Right hindlimb (tissue), 1 donor: Measurements from ENCODE around the gene WASF3.
"Not testable (repeated sequence)": the region's sequence is repeated elsewhere in the genome, so short reads cannot be mapped to it uniquely, and the experiment has no call there.

Experiments
- DNase-seq: peaks from one replicate; pipeline ENCODE4 v3.0.0-alpha.2; 2018

The WASF3 gene

DNA sequence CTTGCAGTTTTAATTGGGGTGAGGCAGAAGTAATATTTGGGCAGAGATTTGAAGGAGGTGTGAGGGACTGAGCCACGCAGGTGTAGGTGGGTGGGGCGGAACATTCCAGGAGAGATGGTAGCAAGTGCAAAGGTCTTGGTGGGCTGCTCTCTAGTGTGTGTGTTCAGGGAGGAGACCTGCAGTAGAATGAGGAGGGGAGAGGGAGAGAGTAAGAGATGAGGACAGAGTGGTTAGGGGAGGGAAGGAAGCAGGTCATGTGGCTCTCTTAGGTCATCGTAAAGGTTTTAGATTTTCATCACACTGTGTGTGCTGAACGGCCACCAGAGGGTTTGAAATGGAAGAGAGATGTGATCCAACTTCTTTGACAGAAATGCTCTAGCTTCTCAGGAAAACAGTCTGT, 33.5 kb downstream of the WASF3 start:
- no peak for DNase-seq

DNA sequence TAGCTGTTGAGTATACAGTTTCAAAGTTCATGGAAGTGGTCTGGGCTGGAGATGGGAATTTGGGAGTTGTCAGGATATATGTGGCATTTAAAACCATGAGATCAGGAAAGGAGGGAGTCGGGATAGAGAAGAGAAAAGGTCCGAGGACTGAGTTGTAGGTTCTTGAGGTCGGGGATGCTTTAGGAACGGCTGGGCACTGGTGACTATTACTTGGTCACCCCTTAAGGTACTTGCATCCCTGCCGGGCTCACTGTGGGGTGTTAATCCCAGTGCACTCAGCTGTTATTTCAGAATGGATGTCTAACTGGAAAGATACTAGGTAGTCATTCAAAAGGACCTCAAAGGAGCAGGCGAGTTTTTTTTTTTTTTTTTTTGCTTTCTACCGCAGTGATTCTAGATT, 34.2 kb downstream of the WASF3 start:
- DNase-seq, result no peak

DNA sequence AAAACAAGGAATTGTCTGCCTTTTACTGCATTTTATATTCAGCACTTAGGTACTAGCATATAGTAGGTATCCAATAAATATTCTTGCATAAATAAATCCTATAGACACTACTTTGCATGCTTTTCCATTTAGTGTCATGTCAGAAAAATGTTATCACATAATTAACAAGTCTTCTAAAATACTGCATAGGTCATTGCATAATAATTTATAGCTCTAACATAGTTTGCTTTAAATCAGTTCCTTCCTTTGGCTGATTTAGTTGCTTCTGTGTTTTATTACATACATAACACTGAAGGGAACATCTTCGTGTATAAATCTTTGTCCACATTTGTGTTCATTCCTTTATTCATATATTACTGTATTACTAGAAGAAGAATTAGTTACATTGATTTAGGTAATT, 36.2 kb downstream of the WASF3 start:
- no peak for DNase-seq

DNA sequence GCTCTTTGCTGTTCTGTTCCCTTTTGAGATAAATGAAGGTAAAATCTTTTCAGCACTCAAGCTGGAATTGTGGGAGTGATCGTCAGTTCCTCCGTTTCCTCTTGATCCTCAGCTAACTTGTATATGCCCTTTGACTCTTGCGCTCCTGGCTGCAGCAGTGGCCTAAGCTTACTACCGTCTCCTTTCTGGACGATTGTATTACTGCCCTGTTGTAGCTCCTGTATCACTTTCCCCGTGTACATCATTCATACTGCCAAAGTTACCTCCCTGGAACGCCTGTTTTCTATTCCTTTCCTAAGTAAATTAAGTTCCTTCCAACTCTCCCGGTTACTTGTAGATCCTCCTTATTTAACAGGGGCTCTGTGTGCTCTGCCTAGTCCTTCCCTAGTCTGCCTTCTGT, 36.9 kb downstream of the WASF3 start:
- DNase-seq, result no peak

DNA sequence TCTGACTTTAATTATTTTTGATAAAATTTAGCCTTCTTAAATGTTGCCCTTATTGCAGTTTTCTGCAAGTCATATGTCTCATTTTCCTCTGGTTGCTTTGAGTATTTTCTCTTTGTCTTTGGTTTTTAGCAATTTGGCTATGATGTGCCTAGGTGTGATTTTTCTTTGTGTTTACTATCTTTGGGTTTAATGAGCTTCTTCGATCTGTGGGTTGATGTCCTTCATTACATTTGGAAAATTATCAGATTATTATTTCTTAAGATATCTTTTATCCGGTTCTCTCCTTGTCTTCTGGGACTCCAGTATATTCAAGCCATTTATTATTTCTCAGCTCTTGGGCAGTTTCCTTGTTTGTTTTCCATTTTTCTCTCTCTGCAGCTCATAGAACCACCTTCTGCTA, 39.0 kb downstream of the WASF3 start:
- DNase-seq, result no peak

DNA sequence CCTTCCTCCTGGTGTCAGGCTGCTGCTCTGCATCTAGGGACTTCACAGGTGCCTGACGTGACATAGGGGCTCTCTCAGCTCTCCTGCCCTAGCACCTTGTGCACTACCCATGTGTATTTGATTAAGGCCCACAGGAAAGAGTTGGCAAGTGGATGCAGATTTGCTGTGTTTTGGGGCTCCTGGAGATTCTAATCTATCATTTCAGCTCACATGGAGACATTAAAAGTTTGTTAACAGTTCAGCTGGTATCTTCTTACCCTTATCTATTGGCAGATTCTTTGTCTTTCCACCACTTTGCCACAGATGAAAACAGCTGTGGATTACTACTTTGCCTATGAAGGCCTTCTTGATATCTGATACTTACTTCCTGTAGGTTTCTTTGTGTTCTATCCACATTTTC, 41.9 kb downstream of the WASF3 start:
- no peak for DNase-seq

DNA sequence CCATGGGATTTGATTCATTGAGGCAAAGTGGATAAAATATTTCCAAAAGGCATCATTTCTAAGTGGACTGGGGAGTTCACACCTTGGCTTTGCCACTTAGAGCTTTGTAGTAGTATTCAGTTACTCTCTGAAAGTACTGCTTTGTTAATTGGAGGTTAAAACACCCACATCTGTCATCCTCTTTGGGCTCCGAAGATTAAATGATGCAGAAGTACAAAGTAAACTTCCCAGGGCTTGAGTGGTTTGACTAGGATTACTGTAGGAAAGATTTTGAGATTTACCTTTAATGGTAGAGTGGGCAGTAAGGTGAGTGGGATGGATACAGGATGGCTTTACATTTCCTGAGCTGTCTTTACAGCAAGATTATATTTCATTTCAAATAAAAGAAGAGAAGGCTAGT, 42.4 kb downstream of the WASF3 start:
- DNase-seq, result no peak

DNA sequence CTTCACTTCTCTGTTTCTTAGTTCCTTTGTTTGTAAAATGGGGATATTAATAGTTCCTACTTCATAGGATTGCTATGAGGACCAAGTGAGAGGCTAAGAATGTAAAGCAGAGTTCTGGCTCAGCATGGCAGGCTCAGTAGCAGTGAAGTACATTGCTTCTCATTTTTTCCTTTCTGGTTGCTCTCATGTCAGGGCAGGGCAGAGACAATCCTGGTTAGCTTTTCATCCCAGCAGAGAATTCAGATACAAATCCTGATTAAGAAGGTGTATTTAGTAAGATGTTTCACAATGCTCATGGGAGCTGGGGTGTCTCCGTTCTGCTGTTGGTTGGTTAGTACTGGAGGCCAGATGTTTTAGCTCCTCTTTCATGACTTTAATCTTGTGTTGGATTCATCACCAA, 42.9 kb downstream of the WASF3 start:
- no peak for DNase-seq

DNA sequence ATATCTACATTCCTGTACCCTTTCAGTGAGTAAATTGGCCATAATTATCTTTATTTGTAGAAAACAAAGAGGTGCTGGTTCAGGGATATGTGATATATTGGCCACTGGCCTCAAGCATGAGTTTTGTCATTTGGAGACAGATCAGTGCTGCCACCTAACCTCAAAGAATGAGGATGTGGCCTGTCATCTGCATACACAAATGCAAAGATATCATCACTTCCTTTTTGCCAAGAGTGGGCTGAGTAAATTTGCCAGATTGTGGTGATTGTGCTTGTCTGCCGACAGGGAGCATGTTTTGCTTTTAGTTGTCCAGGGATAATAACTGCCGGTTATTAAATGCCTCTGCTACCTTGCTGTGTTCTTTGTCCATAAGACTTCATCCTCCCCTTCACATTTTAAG, 44.2 kb downstream of the WASF3 start:
- DNase-seq, result no peak

DNA sequence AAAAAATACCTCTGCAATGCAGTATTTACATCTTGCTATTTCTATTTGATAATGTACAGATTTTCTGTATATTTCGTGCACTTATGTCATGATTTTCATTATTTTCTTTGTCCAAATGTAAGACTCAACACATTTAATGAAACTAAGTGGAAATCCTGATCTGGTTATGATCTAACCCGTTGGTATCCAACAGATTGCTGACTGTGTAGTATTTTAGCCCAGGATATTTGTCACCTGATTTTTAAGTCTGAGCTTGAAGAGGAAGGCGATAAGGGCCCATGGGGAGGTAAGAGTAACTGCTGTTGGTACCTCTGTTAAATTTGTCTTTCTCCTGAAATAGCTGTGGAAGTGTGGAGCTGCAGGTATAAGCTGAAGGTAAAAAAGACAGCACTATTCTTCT, 45.3 kb downstream of the WASF3 start:
- DNase-seq, result no peak

DNA sequence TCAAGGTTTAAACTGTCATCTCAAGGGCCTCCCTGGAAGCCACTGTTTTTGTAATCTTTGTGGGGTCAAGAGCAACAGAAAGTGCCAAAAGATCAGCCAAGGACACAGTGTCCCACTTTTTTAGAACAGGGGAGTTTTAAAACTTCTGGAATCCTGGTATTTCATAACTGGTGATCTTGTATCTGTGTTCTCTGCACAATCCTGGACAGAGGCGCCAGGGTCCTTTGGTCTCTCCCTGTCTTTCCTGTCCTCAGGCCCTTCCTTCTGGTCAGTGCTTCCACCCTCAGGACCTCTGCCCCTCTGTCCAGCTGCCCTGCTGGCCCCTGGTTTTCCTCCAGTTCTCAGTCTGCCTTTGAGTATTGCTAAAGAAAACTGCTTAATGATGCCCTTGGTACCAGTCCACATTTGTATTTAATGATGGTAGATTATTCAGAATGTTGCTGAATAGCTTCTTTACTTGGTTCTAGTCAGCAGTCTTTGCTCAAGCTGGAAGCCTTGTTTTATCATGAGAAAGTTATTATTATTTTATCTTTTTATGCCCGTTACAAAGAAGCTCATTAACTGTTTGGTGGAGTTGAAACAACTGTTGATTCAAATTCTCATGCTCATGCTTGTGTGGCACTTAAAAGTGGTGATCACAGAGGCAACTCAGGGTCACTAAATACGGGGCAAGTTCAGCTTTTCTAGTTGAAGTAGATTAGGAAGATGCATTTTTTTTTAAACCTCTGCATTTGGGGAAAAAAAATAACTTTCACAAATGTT, 47.5 kb downstream of the WASF3 start:
- DNase-seq, result no peak

DNA sequence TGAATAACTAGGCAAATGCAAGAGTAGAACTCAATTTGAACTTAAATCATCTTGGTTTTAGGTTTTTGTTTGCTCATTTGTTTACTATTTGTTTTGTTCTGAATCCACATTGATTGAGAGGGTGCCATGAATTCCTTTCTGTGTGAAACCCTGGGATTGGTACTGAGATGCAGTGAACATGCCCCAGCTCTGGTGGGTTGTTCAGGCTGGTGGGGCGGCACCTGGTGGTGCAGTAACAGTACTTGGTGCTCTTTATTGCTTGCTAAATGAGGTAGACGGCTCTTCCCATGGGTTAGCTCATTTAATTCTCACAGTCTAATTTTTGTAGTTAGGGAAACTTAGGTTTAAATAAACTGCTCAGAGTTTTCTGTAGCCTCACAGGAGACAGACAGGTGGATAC, 48.4 kb downstream of the WASF3 start:
- no peak for DNase-seq

DNA sequence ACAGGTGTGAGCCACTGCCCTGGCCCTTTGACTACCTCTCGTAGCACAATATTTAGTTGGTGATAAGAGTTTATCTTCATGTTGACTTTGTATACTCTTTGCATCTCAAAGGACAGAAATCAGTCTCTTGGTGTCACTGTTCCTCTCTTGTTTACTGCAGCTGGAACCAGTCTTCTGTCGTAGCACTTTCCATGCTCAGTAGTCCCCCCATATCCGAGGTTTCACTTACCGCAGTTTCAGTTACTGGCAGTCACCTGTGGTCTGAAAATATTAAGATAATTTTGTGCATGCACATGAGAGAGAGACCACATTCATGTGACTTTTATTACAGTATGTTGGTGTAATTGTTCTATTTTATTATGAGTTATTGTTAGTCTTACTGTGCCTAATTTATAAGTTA, 49.1 kb downstream of the WASF3 start:
- no peak for DNase-seq

DNA sequence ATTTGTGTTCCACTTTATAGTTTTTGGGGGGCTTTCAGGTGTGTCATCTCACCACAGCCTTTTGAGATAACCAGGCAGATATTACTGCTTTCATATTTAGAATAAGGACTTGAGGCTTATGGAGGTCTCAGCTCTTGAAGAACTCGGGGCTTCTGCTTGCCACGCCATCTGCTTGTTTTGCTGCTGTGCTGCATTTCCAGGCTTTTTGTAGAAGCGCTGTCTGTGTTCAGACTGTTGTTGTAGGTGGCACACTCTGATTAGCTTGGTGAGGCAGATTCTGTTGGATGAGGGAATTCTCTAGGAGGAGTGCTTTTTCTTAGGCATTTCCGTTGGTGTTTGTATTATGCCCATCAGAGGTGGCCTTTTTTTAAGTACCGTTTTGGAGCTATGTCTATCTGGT, 57.2 kb downstream of the WASF3 start:
- DNase-seq, result no peak

DNA sequence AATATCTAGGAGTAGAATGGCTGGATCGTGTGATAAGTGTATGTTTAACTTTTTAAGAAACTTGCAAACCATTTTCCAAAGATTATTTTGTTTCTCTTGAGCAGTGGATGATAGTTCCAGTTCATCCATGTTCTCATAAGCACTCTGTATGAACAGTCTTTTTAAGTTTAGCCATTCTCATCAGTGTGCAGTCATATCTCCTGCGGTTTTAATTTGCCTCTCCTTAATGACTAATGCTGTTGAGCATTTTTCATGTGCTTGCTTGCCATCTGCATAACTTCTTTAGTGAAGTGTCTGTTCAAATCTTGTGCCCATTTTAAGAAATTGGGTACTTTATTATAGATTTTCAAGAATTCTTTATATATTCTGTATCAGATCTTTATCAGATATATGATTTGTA, 58.6 kb downstream of the WASF3 start:
- no peak for DNase-seq

DNA sequence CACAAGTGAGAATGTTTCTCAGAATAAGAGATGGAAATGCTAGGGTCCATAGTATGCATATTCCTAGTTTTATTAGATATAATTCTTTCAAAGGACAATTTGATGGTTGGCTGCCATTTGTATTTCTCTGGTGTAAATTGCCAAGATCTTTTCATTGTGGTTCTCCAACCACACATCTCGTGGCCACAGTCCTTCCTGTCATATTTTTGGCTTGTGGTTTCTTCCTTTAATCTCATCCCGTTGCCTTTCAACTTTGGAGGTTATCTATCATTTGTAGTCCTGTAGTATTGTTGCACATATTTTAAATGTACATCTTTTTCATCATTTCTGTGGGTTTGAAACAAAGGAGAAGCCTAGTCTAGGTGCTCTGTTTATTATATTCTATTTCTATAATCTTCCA, 61.2 kb downstream of the WASF3 start:
- no peak for DNase-seq

DNA sequence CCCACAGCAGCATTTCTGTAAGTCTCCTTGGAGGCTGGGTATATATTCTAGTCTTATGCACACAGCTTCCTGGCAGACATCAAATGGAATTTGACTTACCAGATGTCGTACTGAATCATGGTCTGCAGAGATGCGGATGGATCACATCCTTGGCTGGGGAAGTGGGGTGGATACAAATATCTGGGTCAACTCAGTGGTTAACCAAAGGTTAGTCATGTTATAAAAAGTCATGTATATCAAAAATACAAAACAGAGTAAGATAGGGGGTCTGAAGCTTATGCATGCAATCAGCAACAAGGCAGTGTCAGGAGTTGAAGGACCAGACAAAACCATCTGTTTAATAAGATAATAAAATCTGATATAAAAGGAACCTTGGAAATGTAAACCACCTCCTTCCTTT, 61.9 kb downstream of the WASF3 start:
- DNase-seq, result no peak

DNA sequence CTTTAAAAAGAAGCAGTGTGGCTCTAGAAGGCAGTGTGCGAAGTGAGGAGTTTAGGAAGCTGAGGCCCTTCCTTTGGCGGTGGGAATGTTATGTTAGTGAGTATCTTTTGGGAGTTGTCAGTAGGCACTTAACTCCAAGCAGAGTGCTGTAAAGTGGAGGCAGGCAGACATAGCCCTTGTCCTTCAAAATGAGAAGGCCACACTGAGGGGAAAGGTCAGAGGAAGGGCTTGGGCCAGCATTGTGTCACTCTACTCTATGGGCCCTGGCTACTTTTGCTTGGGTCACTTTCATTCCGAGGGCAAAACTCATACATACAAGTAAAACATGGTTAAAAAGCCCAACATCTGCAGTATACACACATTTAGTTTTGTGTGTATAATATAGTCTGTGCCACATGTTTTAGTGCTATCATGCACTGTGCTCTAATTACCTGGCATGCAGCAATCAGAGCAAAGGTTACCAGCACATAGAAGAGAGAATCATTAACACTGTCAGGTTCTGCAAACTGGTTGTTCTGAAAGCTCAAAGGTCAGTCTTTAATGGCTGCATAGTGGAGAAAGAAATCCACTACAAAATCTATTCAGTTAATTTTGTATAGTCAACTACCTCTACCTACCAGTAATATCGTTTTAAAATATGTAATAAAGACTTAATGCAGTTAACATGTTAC, 64.4 kb downstream of the WASF3 start:
- DNase-seq, result no peak

DNA sequence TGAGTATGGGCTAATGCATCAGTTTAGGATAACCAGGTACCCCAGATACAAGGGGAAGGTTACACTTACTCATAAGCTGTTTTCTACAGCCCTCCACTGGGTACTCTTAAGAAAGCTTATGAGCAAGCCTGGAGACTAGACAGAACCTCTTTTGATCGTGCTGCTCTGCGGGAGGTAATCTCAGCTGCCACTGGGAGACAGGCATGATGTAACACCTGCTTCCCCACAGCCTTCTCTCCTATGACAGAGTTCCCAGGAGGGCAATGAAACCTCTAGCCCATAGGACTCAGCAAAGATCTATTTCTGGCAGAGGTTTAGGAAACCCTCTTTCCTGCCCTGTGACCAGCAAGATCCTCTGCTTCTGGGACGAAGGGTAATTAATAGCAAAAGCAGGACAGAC, 65.6 kb downstream of the WASF3 start:
- DNase-seq, result no peak

DNA sequence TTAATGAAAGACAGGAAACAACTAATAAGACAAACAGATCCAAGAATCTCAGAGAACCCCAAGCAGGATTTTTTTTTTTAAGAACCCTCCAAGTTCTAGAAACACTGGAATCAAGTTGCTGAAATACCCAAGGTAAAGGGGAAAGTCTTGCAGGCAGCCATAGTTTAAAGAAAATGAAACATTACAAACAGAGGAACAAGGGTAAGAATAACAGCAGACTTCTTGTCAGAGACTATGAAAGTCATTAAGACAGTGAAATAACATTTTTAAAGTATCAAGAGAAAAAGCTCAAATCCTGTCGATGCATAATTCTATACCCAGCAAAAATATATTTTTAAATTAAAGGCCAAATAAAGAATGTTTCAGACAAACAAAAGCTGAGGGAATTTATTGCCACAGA, 67.1 kb downstream of the WASF3 start:
- no peak for DNase-seq

DNA sequence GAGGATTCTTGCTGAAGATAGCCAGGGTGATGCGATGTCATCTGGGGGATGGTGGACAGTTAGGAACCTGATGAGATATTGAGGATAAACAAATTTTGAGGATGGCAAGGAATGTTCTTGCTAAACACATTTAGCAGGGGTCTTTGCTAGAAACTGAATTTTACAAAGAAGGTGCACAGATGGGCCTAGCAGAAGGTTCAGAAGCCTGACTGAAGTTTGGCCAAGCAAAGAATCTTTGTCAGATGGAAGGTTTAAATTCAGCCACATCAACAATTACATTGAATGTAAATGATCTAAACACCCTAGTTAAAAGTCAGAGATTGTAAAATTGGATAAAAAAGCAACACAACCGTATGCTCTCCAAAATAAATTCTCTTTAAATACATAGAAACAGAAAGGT, 68.8 kb downstream of the WASF3 start:
- DNase-seq, result no peak

DNA sequence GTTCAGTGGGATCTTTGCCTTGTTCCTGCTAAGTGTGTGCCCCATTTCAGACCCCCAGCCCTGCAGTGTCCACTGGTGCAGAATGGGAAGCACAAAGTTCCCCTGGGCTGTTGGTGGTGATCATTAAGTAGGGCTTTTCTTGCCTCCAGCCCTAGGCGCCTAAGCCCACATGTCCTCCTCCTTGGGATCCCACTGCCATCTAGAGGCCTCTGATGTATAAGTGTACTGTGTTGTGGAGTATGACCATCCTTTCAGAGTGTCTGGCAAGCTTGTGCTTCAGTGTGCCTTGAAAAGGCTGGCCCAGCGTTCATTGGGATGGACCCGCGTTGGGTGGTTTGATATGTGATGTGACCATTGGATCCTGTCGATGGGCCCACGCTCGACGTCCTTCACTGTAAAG, 71.2 kb downstream of the WASF3 start:
- DNase-seq, result no peak

DNA sequence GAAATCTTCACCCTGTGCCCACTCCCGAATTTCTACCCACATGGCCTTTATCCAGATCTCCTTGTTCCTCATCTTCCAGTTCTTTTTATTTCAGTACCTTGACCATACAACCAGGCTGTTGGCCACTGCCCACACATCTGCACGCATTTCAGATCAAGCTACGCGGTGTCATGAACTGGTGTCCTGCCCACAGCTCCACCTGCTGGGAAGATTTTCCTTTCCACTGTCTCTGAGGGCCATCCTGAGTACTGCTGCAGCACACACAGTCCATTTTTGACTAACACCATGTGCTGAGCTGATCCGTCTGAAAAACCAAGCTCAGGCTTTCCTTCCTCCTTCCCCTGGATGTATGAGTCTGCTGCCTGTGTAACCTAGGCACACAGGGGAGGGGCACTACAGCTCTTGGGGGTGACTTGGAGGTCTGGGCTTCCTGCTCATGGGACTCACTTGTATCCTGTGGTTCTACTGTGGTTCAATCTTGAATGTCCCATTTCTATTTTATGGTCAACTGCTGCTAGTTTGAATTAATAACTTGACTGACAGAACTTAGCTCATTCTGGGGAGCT, 71.9 kb downstream of the WASF3 start:
- DNase-seq, result no peak

DNA sequence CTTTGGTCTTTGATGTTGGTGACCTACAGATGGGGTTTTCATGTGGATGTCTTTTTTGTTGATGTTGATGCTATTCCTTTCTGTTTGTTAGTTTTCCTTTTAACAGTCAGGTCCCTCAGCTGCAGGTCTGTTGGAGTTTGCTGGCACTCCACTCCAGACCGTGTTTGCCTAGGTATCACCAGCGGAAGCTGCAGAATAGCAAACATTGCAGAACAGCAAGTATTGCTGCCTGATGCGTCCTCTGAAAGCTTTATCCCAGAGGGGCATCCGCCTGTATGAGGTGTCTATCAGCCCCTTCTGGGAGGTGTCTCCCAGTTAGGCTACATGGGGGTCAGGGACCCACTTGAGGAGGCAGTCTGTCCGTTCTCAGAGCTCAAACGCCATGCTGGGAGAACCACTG, 78.2 kb downstream of the WASF3 start:
- not testable (repeated sequence) for DNase-seq

DNA sequence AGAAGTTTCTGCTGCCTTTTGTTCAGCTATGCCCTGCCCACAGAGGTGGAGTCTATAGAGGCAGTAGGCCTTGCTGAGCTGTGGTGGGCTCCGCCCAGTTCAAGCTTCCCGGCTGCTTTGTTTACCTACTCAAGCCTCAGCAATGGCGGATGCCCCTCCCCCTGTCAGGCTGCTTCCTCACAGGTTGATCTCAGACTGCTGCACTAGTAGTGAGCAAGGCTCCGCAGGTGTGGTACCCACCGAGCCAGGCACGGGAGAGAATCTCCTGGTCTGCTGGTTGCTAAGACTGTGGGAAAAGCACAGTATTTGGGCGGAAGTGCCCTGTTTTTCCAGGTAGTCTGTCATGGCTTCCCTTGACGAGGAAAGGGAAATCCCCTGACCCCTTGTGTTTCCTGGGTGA, 78.6 kb downstream of the WASF3 start:
- DNase-seq, result not testable (repeated sequence)
